ENCODE measurements around the gene EXOC8. TPM values are rescaled to one million over a fixed set of nuclear protein-coding genes. Genes with fewer than 3 reads are reported as not detected.

The EXOC8 gene
- total RNA-seq, 1 experiment from 2014 or later = 12.7 TPM

GRCh38 chr1:231332761-231333160 lies 4.9 kb downstream of the EXOC8 start (continued):
- TF ChIP-seq ATF3 (IDR thresholded peaks at IDR 0.05) = no peak

GRCh38 chr1:231329483-231329882 lies 8.2 kb downstream of the EXOC8 start:
- Histone ChIP-seq H3K4me2 (ENCODE audit: low read length) (no peak overlapping the region), H3K4me1 (ENCODE audit: control insufficient read depth in 1 of 2, insufficient read depth in 2 of 2, low read length in 2 of 2) (no peaks in the 10 kb centered on the region), H3K27me3 (ENCODE audit: insufficient read depth, low read length) (no peaks in the 10 kb centered on the region), H4K20me1 (ENCODE audit: insufficient read depth) (no peaks in the 10 kb centered on the region), H3K27ac (ENCODE audit: low read depth, low read length) (no peak overlapping the region), H3K9me3 (ENCODE audit: control insufficient read depth in 1 of 2, insufficient read depth in 1 of 2, low read depth in 1 of 2, low read length in 2 of 2) (no peaks in the 10 kb centered on the region), H2AFZ (ENCODE audit: low read depth, low read length, poor library complexity, severe bottlenecking) (no peak overlapping the region), H3K4me3 (replicated peaks in 1 of 2; ENCODE audit: low read depth in 1 of 2, low read length in 2 of 2) (no peak overlapping the region), H3K9ac (ENCODE audit: low read length) (no peak overlapping the region), H3K9me2 (ENCODE audit: insufficient read depth) (no peaks in the 10 kb centered on the region), H3K36me3 (ENCODE audit: control insufficient read depth in 1 of 2, insufficient read depth in 2 of 2, low read length in 2 of 2) (no peaks in the 10 kb centered on the region), H3K79me2 (ENCODE audit: insufficient read depth, low read length) (peaks cover 18% of the 10 kb centered on the region)
- POLR2A ChIA-PET = no interaction called here
- BruUV-seq (replicated peaks) = no TSS peak
- no peak for DNase-seq (ENCODE audit: low read depth, low spot score)
- intact Hi-C loops (cut with micrococcal nuclease) = no loop called here
- no peak for ATAC-seq
- RAD21 ChIA-PET (ENCODE audit: low non-redundant PET in 1 of 2, low total read pairs in 2 of 2, uncharacterized antibody in 2 of 2, unreplicated experiment in 2 of 2) = no interaction called here
- CTCF ChIA-PET = no interaction called here
- TF ChIP-seq YY1 (IDR thresholded peaks at IDR 0.05; ENCODE audit: extremely low read depth, insufficient replicate concordance, low read depth, low read length) (no peak), POLR2AphosphoS5 (IDR thresholded peaks at IDR 0.05; ENCODE audit: low read depth, low read length) (no peak), TCF7L2 (IDR thresholded peaks at IDR 0.05; ENCODE audit: borderline replicate concordance, extremely low read depth, insufficient read depth, insufficient read length) (no peak), SRF (IDR thresholded peaks at IDR 0.05; ENCODE audit: low read depth) (no peak), ZNF274 (IDR thresholded peaks at IDR 0.05; ENCODE audit: low read depth, low read length) (no peak), SP1 (IDR thresholded peaks at IDR 0.05; ENCODE audit: low read depth) (no peak), SIN3A (IDR thresholded peaks at IDR 0.05; ENCODE audit: low read depth) (no peak), REST (IDR thresholded peaks at IDR 0.05; ENCODE audit: low read depth) (no peak)
- TF ChIP-seq, protein P1, sequence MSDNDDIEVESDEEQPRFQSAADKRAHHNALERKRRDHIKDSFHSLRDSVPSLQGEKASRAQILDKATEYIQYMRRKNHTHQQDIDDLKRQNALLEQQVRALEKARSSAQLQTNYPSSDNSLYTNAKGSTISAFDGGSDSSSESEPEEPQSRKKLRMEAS (IDR thresholded peaks at IDR 0.05) = no peak

All from HCT116 (cell line).